Measurements from ENCODE around the gene PDE6A. TPM values are rescaled to one million over a fixed set of nuclear protein-coding genes. Genes with fewer than 3 reads are reported as not detected.

Gene PDE6A
- total RNA-seq, 1 donor from 2014 or later, result 0.12 TPM

GRCh38 chr5:149839761-149840160 is 104.8 kb downstream of the PDE6A start:
- peaks cover 3% of the 10 kb centered on the region for H3K36me3 Mint-ChIP-seq (ENCODE audit: low read depth)
- no peaks in the 10 kb centered on the region for H3K9me3 Mint-ChIP-seq (ENCODE audit: low read depth)
- peaks cover 23% of the 10 kb centered on the region for H3K4me1 Mint-ChIP-seq (ENCODE audit: low read depth)
- no peak overlapping the region for H3K4me3 Mint-ChIP-seq (ENCODE audit: unreplicated experiment)
- TF ChIP-seq CTCF (IDR thresholded peaks at IDR 0.05), result no peak
- no peaks in the 10 kb centered on the region for H3K27me3 Mint-ChIP-seq (ENCODE audit: low read depth)
- DNase-seq (ENCODE audit: low spot score), result no peak
- peak overlapping the region; percentile 49 for H3K27ac Mint-ChIP-seq (ENCODE audit: unreplicated experiment)

GRCh38 chr5:149838881-149839739 is 105.5 kb downstream of the PDE6A start:
- Mint-ChIP-seq H3K36me3 (ENCODE audit: low read depth) (peaks cover 3% of the 10 kb centered on the region), H3K9me3 (ENCODE audit: low read depth) (no peaks in the 10 kb centered on the region), H3K4me3 (ENCODE audit: unreplicated experiment) (no peak overlapping the region), H3K27me3 (ENCODE audit: low read depth) (no peaks in the 10 kb centered on the region), H3K4me1 (ENCODE audit: low read depth) (peaks cover 23% of the 10 kb centered on the region), H3K27ac (ENCODE audit: unreplicated experiment) (no peak overlapping the region)
- TF ChIP-seq CTCF (IDR thresholded peaks at IDR 0.05), result no peak
- DNase-seq (ENCODE audit: low spot score), result no peak

- Mint-ChIP-seq H3K9me3 (ENCODE audit: low read depth) (no peaks in the 10 kb centered on the region), H3K4me3 (ENCODE audit: unreplicated experiment) (no peak overlapping the region), H3K4me1 (ENCODE audit: low read depth) (peaks cover 23% of the 10 kb centered on the region), H3K36me3 (ENCODE audit: low read depth) (peaks cover 4% of the 10 kb centered on the region), H3K27me3 (ENCODE audit: low read depth) (no peaks in the 10 kb centered on the region), H3K27ac (ENCODE audit: unreplicated experiment) (no peak overlapping the region)
- TF ChIP-seq CTCF (IDR thresholded peaks at IDR 0.05), result peak; percentile 97
- no peak for DNase-seq (ENCODE audit: low spot score)
These were observed 106.8 kb downstream of the PDE6A start for GRCh38 chr5:149837680-149838269.

GRCh38 chr5:149836451-149837139 is 108.0 kb downstream of the PDE6A start:
- Mint-ChIP-seq H3K4me3 (ENCODE audit: unreplicated experiment) (no peak overlapping the region), H3K36me3 (ENCODE audit: low read depth) (peaks cover 1% of the 10 kb centered on the region), H3K4me1 (ENCODE audit: low read depth) (peaks cover 23% of the 10 kb centered on the region), H3K27me3 (ENCODE audit: low read depth) (no peaks in the 10 kb centered on the region), H3K9me3 (ENCODE audit: low read depth) (no peaks in the 10 kb centered on the region), H3K27ac (ENCODE audit: unreplicated experiment) (no peak overlapping the region)
- DNase-seq (ENCODE audit: low spot score), result no peak
- TF ChIP-seq CTCF (IDR thresholded peaks at IDR 0.05), result no peak

GRCh38 chr5:149834246-149834855 is 110.2 kb downstream of the PDE6A start:
- Mint-ChIP-seq H3K4me1 (ENCODE audit: low read depth) (peaks cover 8% of the 10 kb centered on the region), H3K27ac (ENCODE audit: unreplicated experiment) (no peak overlapping the region)
- DNase-seq (ENCODE audit: low spot score), result no peak

More at GRCh38 chr5:149834246-149834855, 110.2 kb downstream of the PDE6A start:
- peak; percentile 90 for TF ChIP-seq CTCF (IDR thresholded peaks at IDR 0.05)
- Mint-ChIP-seq H3K36me3 (ENCODE audit: low read depth) (peaks cover 1% of the 10 kb centered on the region), H3K9me3 (ENCODE audit: low read depth) (no peaks in the 10 kb centered on the region), H3K4me3 (ENCODE audit: unreplicated experiment) (no peak overlapping the region), H3K27me3 (ENCODE audit: low read depth) (no peaks in the 10 kb centered on the region)

Measured in chondrocyte (in vitro differentiated cells).